Cerebellar cortex (tissue), 1 donor: ENCODE results near the gene PTPRN2.
"Not testable (repeated sequence)": the region's sequence is repeated elsewhere in the genome, so short reads cannot be mapped to it uniquely, and the experiment has no call there.

Experiments
- DNase-seq: peaks from one replicate; pipeline ENCODE4 v3.0.0-alpha.2; 2015; ENCODE audit warnings: low spot score

Gene PTPRN2

DNA sequence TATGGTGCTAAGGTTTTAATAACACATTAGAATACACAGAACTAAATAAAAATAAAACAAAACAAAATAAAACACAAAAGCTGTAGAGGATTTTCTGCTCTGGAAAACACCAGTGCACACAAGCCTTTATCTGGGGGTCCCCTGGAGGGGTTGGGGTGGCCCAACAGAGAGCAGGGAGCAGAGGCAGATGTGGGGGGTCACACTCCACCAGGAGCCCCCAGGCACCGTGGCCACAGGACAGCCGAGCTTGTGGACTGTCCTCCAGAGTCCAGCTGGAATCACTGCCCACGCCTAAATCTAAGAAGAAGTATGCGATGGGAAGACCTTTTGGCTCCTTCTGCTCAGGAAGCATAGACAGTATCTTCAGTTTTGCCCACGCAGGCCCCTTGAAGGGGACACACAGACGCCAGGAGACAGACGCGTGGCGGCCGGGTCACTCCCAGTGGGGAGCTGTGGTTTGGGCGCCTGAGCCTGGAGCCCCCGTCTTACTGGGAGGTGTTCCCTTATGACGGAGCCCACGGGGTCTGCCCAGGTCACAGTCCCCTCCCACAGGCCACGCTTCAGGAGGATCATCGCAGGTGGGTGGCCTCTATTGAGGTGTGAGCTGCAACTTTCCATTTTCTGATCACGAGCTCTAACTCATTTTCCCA, 595.0 kb downstream of the PTPRN2 start:
- no peak for DNase-seq

- DNase-seq = no peak
Observed at GRCh38 chr7:157991761-157992160, 595.9 kb downstream of the PTPRN2 start.

- no peak for DNase-seq
Observed at GRCh38 chr7:157991351-157991750, 596.3 kb downstream of the PTPRN2 start.

DNA sequence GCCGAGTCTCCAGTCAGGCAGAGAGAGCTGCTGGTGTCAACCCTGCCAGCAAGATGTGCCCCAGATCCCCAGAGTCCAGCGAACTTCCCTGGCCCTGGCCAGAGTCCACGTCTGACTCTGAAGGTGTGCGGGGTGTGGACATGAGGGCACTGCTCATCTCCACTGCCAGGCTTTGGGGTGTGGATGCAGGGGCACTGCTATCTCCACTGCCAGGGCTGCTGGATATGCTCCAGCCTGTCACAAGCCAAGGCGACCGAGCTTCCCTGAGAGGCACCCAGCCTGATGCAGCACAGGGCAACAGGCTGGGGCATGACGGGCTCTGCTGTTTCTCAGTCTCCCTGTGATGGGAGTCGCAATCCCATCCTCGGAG, 596.8 kb downstream of the PTPRN2 start:
- DNase-seq = no peak

- no peak for DNase-seq
Observed at GRCh38 chr7:157990226-157990880, 597.3 kb downstream of the PTPRN2 start.

- no peak for DNase-seq
Observed at GRCh38 chr7:157989589-157989988, 598.0 kb downstream of the PTPRN2 start.

- no peak for DNase-seq
Observed at GRCh38 chr7:157987906-157988305, 599.7 kb downstream of the PTPRN2 start.

- DNase-seq = no peak
Observed at GRCh38 chr7:157986051-157986450, 601.6 kb downstream of the PTPRN2 start.

GRCh38 chr7:157985636-157986035, 602.0 kb downstream of the PTPRN2 start:
- DNase-seq = no peak

- DNase-seq = no peak
Observed at GRCh38 chr7:157984423-157985163, 603.0 kb downstream of the PTPRN2 start.

DNA sequence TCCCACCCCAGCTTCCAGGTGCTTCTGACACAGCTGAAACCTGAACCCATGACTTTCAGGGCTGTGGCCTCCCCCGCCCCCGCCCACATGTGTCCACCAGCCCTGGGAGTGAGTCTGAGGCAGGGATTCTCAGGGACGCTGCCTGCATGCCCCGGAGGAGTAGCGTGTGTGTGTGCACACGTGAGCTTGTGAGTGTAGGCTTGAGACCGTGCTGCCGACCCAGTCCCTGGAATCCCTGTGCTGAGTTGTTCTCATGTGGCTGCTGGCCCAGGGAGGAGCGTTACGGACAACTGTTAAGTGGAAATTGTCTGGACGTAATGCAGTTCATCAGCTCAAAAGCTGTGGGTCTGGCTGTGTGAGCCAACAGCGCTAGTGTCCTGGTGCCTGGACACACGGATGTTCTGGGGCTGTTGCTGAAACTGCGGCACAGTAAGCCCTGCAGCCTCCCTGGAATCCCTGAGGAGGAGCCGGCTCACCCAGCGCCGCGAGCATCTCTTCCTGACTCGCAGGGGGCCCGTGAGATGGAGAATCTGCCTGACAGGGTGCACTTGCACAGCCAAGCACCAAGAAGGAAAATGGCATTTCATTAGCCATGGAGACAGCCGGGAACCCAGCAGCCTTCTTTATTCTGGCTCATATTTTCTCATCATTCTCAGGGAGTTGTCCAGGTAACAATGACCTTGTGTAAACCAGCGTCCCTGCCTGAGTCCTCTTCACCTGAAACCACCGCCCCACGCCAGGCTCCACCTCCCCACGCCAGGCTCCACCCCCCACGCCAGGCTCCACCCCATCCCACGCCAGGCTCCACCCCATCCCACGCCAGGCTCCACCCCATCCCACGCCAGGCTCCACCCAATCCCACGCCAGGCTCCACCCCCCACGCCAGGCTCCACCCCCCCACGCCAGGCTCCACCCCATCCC, 603.9 kb downstream of the PTPRN2 start:
- no peak for DNase-seq

GRCh38 chr7:157981778-157982177, 605.8 kb downstream of the PTPRN2 start:
- DNase-seq = no peak

- DNase-seq = no peak
Observed at GRCh38 chr7:157980774-157981173, 606.8 kb downstream of the PTPRN2 start.

DNA sequence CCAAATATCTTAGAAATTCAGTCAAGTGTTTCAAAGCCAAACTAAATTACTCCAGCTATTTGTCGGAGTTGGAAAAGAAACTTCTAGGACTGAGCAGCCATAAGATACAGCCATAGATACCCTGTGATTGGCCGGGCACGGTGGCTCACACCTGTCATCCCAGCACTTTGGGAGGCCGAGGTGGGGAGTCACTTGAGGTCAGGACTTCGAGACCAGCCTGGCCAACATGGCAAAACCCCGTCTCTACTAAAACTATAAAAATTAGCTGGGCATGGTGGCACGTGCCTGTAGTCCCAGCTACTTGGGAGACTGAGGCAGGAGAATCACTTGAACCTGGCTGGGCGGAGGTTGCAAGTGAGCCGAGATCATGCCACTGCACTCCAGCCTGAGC, 607.3 kb downstream of the PTPRN2 start:
- not testable (repeated sequence) for DNase-seq

GRCh38 chr7:157979636-157980340, 607.8 kb downstream of the PTPRN2 start:
- no peak for DNase-seq

DNA sequence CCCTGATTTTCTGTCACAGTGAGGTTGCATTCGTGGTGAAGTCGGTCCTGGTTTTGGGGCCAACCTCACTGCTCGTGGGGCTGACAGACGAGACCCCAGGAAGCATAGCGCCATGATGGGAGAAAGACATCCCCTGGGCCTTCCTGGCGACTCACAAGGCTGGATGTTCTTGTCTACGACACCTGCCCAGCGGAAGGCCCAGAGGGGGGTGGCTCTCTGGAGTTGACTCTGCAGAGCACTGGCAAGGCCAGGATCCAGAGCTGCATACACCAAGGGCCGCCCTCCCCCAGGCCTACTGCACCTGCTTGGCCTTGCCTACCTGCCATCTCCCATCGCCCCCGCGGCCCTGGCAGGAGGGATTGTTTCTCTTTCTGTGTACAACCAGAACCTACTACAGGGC, 608.9 kb downstream of the PTPRN2 start:
- no peak for DNase-seq

- no peak for DNase-seq
Observed at GRCh38 chr7:157977717-157978496, 609.7 kb downstream of the PTPRN2 start.

DNA sequence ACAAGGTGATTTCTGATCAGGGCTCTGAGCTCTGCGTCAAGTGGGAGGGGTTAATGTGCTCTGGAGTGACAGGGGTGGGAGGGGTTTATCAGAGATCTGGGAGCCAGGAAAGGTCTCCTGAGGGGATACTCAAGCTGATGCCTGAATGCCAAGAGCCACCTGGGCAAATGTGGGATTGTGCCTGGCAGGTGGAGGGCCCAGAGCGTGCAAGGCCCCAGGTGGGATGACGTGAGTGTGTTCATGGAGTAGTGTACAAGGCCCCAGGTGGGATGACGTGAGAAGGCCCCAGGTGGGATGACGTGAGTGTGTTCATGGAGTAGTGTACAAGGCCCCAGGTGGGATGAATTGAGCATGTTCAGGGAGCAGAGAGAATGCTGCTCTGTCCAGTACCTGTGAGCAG, 610.3 kb downstream of the PTPRN2 start:
- DNase-seq = no peak

DNA sequence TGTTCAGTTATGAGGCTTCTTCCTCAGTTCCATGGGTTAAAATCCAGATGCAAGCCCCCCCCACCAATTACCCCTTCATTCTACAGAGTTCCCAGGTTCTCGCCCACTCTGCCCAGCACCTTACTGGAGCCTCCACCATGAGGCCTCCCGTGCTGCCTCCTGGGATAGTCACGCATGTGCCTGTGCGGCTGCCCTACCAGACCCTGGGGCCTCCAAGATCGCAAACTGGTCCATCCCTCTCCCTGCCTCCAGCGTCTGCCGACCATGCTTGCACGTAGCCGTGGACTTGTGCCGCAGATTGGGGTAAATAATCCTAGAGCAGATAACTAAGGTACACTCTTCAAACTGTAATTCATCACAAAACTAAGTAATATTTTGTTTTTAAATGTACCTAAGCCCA, 611.2 kb downstream of the PTPRN2 start:
- DNase-seq = no peak

GRCh38 chr7:157975401-157976372, 611.9 kb downstream of the PTPRN2 start:
- no peak for DNase-seq
